OCI-M1 (cell line): ENCODE measurements around the gene PTX4.

Experiments used
- DNase-seq: peaks from one replicate; lab custom pipeline; 2025; lab: John Stamatoyannopoulos, UW

The PTX4 gene

DNA sequence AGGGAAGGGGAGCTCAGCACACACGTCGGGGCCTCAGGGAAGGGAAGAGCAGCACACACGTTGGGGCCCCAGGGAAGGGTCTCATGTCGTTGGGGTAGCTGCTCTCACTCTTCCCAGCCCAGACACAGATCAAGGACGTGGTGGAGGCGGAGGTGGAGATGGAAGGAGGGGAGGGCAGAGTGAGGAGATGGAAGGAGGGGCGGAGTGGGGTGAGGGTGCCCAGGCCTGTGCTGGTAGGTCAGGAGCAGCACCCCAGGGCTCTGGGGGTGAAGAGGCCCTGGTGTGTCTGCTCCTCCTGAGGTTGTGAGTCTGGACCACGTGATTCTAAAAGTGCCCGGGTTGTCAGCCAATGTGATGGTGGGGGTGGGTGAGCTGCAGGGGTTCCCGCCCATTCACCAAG, 28.8 kb downstream of the PTX4 start:
- DNase-seq: no peak

DNA sequence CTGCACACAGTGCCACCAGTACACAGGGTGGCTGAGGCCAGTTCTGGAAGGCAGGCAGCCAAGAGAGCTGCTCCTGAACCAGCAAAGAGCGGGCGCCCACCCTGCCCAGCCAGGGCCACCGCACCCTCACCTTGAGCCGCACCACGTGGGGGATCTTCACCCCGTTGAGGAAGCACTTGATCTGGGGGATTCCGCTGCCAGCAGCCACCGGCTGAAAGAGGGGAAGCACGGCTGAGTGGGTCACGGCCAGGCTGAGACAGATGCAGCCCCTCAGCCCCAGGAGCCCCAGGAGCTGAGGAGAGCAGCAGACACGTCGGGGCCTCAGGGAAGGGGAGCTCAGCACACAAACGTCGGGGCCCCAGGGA, 29.8 kb downstream of the PTX4 start:
- no peak for DNase-seq

DNA sequence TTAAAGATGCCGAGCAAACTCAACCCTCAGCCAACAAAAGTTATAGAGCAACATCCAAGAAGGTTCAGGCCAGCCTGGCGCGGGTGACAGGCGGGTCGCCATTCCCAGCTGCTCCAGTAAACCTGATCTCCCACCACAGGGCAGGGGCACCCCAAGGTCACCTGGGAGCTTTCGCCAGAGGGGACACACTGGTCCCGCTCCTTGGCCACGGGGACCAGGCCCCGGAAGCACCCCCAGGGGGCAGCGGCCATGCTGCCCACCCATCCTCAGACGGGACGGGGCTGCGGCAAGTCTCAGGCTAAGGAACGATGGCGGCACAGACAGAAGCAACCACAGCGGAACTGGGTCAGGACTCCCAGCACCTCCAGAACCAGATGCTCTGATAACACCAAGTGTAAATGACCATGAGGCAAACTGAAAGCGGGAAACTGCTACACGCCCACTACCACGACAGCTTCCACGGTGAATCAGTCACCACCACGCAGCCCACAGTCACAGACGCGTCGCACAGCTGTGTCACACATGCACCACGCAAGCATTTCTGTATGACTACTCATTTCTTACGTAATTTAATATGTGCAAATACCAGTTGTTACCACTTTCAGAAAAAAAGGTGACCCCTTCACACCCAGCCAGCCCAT, 30.3 kb downstream of the PTX4 start:
- DNase-seq: no peak

DNA sequence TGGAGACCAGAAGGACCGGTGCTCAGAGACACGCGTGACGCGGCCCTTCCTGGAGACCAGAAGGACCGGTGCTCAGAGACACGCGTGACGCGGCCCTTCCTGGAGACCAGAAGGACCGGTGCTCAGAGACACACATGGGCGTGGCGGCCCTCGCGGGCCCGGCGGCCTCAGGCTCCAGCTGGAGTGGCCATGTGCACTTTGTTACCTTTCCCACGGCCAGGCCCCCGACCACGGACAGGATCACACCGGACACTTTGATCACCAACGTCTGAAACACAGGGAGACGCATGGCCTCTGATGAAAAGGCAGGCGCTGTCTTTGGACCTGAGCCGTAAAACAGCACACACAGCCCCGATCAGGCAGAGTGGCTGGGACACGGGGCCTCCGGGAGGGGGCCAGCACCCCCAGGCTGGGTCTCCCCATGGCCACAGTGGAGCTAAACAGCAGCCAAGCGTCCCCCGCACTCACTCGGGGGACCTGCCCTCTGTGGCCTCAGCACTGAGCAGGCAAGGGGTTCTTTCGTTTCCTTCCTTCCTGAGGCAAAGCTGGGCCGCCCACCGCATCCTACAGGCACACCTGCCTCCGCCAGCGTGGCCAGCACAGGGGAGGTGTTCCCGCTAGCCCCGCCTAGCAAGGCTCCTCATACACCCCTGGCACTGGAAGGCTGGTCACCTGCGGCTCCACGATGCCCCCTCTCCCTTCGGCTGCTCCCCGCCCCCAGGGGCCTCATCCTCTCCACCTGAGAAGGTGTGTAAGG, 31.1 kb downstream of the PTX4 start:
- no peak for DNase-seq

DNA sequence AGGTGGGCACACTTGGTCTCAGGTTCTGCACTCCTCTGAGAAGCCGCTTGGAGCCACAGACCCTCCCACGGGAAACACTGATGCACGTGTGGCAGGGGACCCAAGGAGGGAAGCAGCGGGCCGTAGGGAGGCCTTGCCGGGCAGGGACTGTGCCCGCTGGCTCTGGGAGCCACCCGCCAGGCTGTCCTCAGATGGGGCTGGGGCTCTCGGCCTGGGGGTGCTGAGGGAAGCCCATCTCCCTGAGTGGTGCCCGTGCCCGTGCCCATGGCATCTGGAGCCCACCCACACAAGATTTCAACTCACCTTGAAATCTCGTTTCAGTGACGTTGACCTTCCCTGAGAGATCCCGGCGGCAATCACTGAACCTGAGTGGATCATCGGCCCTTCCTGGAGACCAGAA, 31.8 kb downstream of the PTX4 start:
- no peak for DNase-seq

DNA sequence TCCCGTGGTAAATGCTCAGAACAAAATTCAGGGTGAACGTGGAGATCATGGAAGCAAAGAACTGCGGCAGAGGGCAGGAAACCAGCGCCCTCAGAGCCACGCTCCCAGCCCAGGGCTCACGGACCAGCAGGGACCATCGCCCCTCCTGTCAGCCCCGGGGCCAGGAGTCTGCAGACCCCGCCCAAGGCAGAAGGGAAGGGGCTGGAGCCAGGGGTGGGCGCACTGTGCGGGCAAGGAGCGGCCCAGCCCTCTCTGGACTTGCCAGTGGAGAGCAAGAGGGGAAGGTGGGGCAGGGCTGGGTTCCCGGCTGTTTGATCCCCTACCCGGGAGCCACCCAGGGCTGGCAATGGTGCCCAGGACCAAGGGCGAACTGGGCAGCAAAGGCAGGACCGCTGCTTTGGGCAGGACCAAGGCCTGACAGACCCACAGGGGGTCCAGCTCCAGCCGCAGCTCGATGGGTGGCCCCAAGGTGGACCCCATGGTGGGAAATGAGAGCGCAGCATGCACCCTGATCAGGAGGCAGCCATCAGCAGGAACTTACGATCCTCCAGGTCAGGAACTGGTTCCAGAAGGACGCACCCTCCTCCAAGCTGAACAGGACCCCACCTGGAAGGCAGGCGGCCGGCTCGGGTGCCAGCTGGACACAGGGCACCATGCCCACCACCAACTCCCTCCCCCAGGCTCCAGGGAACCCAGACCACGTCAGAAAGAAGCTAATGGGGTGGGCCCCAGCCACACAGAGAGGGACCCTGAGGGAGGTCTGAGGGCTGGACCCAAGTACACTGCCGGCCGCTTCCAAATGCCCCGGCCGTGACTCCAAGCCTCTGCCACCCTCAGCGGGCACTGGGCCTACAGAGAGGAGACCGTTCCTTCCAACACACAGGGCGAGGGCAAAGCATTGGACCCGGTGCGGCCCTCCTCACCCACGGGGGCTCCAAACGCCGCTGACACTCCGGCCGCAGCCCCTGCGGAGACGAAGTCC, 33.3 kb downstream of the PTX4 start:
- no peak for DNase-seq

DNA sequence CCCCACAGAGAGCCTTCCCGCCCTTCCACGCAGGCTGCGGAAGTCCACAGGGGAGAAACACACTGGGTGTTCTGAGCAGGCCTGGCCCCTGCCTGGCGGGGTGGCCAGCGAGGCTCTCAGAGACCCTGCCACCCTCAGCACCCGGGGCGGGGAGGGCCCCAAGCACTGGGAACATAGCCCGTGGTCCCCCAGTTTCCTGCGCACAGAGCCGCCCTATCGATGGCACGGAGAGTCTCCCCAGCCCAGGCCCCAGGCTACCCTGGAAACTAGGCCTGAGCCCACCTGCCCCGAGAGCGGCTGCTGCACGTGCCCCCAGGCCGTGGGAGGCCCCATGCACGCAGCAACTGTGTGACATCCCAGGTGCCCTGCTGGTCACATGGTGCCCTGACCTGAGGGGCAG, 34.2 kb downstream of the PTX4 start:
- no peak for DNase-seq

DNA sequence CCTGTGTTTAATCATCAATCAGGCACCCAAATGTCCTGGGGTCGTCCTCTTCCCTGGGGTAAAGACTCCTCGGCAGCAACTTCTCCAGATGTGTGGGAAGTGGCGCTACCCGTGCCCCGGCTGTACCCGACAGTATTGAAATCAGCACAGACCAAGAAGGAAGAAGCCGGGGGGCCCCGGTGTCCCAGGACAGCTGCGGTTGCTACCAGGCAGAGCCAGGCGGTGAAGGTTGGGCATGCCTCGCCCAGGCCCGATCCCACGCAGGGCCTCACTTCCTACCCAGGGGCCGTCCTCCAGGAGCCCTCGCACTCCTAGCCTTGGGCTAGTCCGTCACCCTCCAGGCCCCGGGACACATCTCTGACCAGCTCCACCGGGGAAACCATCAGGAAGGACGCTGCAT, 35.4 kb downstream of the PTX4 start:
- DNase-seq: no peak

DNA sequence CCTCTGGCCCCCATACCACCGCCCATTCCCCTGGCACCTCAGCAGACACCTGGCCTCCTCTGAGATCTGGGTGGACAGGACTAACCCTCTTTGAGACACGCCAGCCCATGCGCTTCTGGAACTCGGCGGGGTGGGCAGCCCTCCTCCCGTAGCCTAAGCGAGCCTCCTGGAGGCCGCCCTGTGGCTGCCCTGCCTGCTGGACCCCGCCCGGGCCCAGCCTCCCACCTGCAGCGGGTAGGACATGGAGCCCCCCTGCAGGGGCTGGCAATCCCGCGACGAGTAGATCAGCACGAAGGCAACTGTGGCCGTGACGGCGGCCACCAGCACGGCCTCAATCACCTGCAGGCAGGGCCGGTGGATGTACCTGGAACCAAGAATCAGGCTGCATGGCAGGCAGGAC, 36.2 kb downstream of the PTX4 start:
- no peak for DNase-seq

DNA sequence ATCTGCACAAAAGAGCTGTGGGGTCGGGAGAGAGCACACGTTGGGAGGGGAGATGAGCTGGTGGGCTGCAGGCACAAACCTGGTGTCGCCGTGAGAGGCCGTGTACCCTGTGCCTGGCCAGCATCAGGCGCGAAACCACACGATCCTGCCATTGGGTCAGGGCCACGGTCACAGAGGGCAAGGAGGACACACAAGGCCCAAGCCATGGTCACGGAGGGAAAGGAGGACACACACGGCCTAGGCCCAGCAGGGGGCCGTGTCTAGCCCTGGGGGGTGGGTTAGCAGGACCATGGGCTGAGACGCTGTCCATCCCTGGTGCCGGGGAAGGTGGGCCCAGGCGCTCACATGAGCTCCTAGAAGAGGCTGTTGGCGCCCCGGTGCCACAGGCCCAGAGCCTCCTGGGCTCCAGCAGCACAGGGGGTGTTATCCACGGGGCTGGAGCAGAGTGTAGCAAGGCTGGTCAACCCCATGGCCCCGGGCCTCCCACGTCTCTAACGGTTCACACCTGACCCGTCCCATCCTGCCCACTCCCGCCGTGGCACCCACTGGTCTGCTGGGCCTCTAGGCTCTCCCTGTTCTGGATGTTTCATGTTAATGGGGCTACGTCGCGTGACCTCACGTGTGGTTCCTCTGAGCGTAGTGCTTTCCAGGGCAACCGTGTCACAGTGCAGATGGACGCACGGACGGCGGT, 36.9 kb downstream of the PTX4 start:
- no peak for DNase-seq

DNA sequence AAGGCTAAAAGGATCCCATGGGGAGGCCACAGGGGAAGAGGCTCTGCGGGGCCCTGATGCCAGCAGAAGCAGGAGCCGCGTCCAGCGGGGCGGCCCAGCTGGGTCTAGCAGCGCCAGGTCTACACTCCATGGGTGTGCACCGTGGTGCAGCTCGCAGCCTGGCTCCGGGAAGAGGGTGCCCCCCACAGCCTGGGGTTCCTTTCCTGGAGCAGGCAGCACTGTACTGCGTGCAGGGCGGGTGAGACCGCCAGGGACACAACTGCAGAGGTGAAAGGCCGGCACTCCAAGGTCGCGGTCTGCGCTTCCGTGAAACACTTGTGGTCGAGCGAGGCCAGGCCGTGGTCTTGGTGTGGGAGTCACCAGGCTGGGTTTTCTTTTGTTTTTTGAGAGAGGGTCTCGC, 37.9 kb downstream of the PTX4 start:
- DNase-seq: no peak

DNA sequence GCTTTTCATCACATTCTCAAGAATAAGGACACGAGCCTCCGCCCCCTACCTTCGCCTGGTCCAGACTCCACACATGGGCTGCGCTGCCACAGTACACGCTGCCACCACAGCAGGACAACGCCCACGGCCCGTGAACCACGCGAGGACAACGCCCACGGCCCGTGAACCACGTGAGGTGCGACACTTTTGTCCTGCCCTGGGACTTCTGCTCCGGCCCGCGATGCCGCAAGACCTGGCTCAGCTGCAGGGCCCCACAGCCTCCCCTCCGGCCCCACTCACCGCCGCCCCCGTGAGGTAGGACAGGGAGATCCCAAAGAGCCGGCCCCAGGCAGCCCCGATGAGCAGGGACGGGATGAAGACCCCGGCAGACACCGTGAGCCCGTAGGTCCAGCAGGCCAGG, 38.5 kb downstream of the PTX4 start:
- DNase-seq: no peak

DNA sequence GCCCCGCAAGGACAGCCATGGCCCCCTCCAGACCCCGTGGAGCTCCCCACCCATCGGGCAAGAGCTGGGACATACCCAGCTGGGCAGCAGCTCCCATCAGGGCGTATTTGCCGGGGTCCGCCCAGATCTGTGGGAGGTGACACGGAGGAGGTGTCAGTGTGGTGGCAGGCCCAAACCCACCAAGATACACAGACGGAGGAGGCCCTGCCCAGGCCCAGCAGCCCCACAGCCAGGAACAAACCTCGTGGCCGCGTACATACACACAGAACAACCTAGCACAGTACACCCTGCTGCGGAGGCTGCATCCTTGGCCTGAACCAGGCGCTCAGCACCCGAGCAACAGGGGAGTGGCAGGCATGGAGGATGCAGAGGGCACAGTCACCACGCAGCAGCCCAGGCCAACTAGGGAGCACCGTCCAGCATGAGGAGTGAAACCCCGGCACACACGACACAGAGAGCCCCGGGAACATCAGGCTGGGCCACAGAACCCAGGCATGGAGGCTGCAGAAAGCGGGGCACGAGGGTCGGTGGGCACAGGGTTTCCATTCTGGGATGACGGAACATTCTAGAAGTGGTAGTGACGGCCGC, 39.4 kb downstream of the PTX4 start:
- DNase-seq: no peak

DNA sequence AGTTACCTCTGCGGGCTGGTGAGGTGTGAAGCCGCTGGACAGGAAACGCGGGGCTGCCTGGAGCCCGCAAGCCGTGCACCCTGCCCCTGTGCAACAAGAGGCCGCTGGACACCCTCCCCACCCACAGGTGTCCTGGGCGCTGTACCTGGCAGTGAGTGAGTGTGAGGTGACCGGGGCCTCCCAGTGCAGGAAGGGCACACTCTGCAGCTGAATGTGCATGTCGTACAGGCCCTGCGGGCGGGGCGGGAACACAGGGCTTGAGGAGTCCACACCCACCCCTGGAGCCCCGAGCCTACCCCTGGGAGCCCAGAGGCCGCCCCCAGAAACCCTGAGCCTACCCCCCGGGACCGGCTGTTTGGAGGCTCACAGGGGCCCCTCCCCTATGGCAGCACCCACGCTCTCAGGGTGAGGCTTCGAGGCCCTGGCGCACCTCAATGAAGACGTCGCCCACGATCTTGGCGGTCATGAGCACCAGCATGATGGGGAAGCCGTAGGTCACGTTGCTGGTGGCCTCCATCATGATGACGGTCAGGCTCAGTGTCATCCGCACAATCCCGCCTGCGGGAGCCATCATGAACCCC, 40.1 kb downstream of the PTX4 start:
- no peak for DNase-seq

DNA sequence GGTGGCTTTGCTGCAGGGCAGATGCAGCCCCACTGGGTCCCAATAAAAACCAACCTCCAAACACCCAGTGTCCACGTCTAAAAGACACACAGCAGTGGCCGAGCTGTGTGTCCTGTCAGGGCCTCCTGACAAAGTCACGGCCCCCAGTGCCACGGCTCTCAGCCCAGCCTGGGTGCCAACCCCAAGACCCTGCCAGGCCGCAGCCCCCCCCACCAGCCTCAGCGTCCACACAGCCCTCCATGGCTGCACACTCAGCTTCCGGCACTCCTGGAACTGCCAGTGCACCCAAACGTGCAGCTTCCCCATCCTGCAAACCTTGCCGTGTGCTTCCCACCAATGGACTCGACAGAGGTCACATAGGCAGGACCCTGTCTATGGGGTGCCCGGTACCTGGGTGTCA, 40.8 kb downstream of the PTX4 start:
- DNase-seq: no peak

DNA sequence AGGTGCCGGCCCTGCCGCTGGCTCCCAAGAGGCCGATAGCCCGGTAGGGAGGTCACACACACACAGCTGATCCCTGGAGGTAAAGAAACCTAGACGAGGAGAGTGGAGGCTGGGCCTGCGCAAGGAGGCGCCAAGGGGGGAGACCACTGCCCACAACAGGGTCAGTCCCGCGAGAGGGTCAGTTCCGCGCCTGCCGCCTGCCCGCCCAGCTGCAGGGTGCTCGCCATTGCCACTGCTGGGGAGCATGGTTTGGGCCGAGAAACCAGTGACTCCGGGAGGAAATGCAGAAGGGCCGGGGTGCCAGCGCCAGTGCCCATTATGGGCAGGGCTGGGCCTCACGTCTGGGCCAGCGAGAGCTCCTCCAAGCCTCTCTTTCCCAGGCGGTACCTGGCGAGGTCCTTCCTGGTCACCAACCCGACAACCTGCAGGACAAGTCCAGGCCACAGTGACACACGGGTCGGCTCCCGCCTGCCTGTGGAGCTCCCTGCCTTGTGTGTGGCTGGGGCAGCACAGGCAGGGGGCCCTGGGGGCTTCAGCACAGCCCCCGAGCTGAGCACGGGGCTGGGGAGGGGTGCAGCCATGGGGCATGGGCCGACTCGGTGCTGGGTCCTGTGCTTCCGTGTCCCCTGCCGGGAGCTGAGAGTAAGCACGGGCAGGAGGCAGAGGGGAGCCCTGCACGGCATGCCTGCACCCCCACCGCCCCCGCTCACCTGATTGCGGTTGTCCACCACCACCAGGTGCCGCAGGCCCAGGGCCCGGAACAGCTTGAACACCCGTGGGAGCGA, 42.3 kb downstream of the PTX4 start:
- no peak for DNase-seq

DNA sequence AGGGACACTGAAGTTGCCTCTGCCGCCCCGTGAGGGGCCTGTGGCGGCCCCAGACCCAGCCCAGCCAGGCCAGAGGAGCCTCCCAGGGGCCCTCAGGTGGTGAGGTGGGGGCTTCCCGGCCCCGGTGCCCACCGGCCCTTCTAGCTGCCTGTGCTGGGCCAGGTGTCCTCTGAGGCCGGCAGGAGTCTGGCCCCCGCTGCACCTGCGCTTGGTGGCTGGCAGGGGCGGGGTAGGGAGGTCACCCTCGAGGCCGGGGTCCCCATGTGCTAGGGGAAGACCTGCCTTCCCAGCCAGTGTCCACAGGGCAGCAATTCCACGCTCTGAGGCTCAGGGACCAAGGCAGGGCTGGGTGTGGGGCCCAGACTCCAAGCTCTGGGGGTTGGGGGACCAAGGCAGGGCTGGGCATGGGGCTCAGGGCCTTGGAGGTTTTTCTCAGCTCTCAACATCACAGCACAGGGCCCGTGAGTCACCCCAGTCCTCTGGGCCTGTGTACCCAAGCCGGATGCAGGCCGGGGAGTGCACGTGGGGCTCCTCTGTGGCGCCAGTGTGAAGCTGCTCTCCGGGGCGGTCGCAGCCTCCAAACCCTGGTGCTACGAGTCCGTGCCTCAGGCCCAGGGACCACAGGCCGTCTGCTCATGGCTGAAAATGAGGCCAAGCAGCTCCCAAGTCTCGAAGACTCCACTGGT, 43.1 kb downstream of the PTX4 start:
- DNase-seq: no peak

DNA sequence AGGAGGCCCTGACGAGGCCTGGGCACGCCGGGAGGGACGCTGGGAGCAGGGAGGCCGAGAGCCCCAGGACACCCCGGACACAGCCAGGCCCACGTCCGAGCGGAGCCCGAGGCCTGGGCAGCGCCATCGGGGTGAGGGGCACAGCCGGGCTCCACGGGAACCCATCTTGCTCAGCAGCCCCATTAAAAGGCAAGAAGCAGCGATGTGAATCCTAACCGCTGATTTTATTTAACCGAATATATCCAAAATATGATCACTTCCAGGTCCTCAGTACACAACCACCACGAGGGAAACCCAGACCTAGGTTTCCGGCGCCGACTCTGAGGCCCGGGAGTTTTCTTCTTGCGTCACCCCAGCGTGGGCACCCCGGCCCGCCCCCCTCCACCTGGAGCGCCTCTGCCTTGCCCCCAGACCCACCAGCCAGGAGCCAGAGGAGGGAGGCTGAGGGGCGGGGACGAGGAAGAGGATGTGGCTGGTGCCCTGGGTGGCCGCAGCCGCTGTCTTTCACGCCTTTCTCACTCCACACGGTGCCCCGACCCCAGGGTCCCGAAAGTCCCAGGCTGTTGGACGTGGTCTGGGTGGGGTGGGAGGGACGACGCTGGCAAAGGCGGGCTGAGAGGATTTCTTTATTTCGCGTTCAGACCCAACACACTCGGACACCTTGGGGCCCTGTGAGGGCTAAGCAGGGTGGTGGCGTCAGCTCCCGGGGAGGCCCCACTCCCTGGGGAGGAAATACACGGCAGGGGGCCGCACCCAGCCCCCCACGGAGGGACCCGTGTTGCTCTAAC, 43.8 kb downstream of the PTX4 start:
- no peak for DNase-seq

DNA sequence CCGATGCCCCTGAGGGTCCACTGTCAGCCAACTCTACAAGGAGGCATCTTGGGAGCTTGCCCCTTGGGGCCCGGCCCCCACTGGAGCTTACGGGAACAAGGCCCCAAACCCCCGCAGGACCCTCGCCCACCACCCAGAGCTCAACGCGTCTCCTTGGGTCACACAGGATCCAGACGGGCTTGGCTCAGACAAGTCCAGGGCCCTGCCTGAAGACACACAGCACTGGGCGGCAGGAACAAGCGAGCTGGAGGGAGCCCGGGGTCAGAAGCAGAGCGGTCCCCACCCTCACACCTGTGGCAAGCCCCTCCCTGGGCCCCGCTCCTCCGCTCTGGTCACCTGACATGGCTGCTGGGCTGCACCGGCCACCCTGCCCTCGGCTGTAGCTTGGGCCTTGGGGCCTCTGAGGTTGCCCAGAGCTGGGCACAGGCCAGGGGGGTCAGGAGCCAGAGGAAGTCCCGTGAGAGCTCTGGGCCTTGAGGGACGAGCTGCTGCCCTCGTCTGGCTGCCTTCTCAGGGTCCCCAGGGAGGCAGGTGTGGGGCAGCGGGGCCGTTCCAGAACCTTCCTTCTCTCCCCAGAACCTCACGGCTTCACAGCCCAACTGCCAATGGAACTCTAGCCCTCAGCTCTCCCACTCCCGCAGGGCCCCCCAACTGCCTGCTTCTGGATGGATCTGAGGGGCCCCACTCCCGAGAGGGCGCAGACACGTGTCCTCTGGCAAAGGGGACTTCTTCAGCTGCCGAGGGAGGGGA, 44.6 kb downstream of the PTX4 start, which contains the start of gene CCDC154:
TSS of gene CCDC154 (minus strand) at position 577 of the 750 bp plus-strand sequence. CDS start at position 343, 234 bp downstream.
- no peak for DNase-seq
